H9 (cell line): Measurements from ENCODE around the gene MRPL23. TPM values are rescaled to one million over a fixed set of nuclear protein-coding genes. Genes with fewer than 3 reads are reported as not detected.

Experiments used
- DNase-seq: peaks from one replicate; pipeline ENCODE4 v3.0.0-alpha.2; 2017
- H2AFZ ChIP-seq: one replicate; pipeline ENCODE4 v1.6.1; 2013; ENCODE audit warnings: mild to moderate bottlenecking, low read length, control low read depth, moderate library complexity
- H2AK5ac ChIP-seq: 2 replicates; pipeline ENCODE4 v1.6.1; 2013; ENCODE audit warnings: low read length, control low read depth, mixed read lengths; ENCODE audit not compliant: insufficient read length
- H2BK120ac ChIP-seq: one replicate; pipeline ENCODE4 v1.6.1; 2013; ENCODE audit warnings: low read depth, mild to moderate bottlenecking, low read length, control low read depth, inconsistent platforms; ENCODE audit not compliant: poor library complexity, severe bottlenecking
- H2BK12ac ChIP-seq: 2 replicates; pipeline ENCODE4 v1.6.1; 2013; ENCODE audit warnings: low read length, control low read depth, mixed read lengths, low read depth; ENCODE audit not compliant: insufficient read length
- H2BK15ac ChIP-seq: 2 replicates; pipeline ENCODE4 v1.6.1; 2013; ENCODE audit warnings: low read depth, low read length, control low read depth
- H2BK20ac ChIP-seq: one replicate; pipeline ENCODE4 v1.6.1; 2013; ENCODE audit warnings: low read depth, mild to moderate bottlenecking, low read length, control low read depth, inconsistent platforms; ENCODE audit not compliant: poor library complexity, severe bottlenecking
- H2BK5ac ChIP-seq: 2 replicates; pipeline ENCODE4 v1.6.1; 2013; ENCODE audit warnings: low read length, control low read depth, mixed read lengths; ENCODE audit not compliant: insufficient read length
- H3K14ac ChIP-seq: 2 replicates; pipeline ENCODE4 v1.6.1; 2013; ENCODE audit warnings: low read length, control low read depth; ENCODE audit not compliant: insufficient read depth
- H3K18ac ChIP-seq: 2 replicates; pipeline ENCODE4 v1.6.1; 2013; ENCODE audit warnings: low read depth, mild to moderate bottlenecking, mixed read lengths, low read length, control low read depth; ENCODE audit not compliant: insufficient read length
- H3K23ac ChIP-seq: 2 replicates; pipeline ENCODE4 v1.6.1; 2013; ENCODE audit warnings: low read length, control low read depth, mixed read lengths, low read depth; ENCODE audit not compliant: insufficient read length
- H3K23me2 ChIP-seq: 2 replicates; pipeline ENCODE4 v1.6.1; 2013; ENCODE audit warnings: low read depth, mild to moderate bottlenecking, mixed read lengths, low read length, control low read depth; ENCODE audit not compliant: insufficient read length, poor library complexity, severe bottlenecking
- H3K27ac ChIP-seq: 2 replicates; pipeline ENCODE4 v1.5.1; 2013; ENCODE audit warnings: low read length, control low read depth, mixed read lengths, low read depth; ENCODE audit not compliant: insufficient read length
- H3K27me3 ChIP-seq: 2 replicates; pipeline ENCODE4 v1.6.1; 2013; ENCODE audit warnings: low read length, control low read depth, inconsistent platforms; ENCODE audit not compliant: insufficient read depth
- H3K4ac ChIP-seq: 2 replicates; pipeline ENCODE4 v1.6.1; 2013; ENCODE audit warnings: low read depth, mild to moderate bottlenecking, control low read depth, inconsistent platforms, low read length, moderate library complexity
- H3K4me1 ChIP-seq: 2 replicates; pipeline ENCODE4 v1.6.1; 2013; ENCODE audit warnings: low read length, control low read depth, inconsistent platforms; ENCODE audit not compliant: insufficient read depth
- H3K4me2 ChIP-seq: 2 replicates; pipeline ENCODE4 v1.6.1; 2013; ENCODE audit warnings: low read length, control low read depth, mixed read lengths; ENCODE audit not compliant: insufficient read length, insufficient read depth
- H3K56ac ChIP-seq: 2 replicates; pipeline ENCODE4 v1.6.1; 2013; ENCODE audit warnings: low read depth, mild to moderate bottlenecking, mixed read lengths, low read length, control low read depth; ENCODE audit not compliant: insufficient read length
- H3K79me1 ChIP-seq: 2 replicates; pipeline ENCODE4 v1.6.1; 2013; ENCODE audit warnings: low read depth, mild to moderate bottlenecking, moderate library complexity, low read length, control low read depth, inconsistent platforms; ENCODE audit not compliant: insufficient read depth, poor library complexity, severe bottlenecking
- H3K79me2 ChIP-seq: 2 replicates; pipeline ENCODE4 v1.6.1; 2013; ENCODE audit warnings: low read length, control low read depth, inconsistent platforms; ENCODE audit not compliant: insufficient read depth
- H3K9ac ChIP-seq: 2 replicates; pipeline ENCODE4 v1.6.1; 2013; ENCODE audit warnings: low read length, control low read depth, mixed read lengths; ENCODE audit not compliant: insufficient read length; ENCODE audit errors: extremely low read depth
- H3K9me3 ChIP-seq: one replicate; pipeline ENCODE4 v1.6.1; 2013; ENCODE audit warnings: low read depth, low read length, inconsistent platforms; ENCODE audit not compliant: control insufficient read depth
- H3T11ph ChIP-seq: one replicate; pipeline ENCODE4 v1.6.1; 2013; ENCODE audit warnings: mild to moderate bottlenecking, low read length, control low read depth, inconsistent platforms
- H4K20me1 ChIP-seq: one replicate; pipeline ENCODE4 v1.6.1; 2013; ENCODE audit not compliant: control insufficient read depth, insufficient read length, insufficient read depth
- H4K5ac ChIP-seq: 2 replicates; pipeline ENCODE4 v1.6.1; 2013; ENCODE audit warnings: low read depth, mild to moderate bottlenecking, mixed read lengths, low read length, control low read depth; ENCODE audit not compliant: insufficient read length
- H4K8ac ChIP-seq: replicated peaks from 2 replicates; pipeline ENCODE4 v1.6.1; 2013; ENCODE audit warnings: low read length, control low read depth, mixed read lengths, low read depth; ENCODE audit not compliant: insufficient read length
- H4K91ac ChIP-seq: 2 replicates; pipeline ENCODE4 v1.6.1; 2013; ENCODE audit warnings: low read depth, mild to moderate bottlenecking, moderate library complexity, mixed read lengths, low read length, control low read depth; ENCODE audit not compliant: insufficient read length
- H3K27ac Mint-ChIP-seq, 3 experiments: 2 replicates in 2 of 3; 3 replicates in 1 of 3; pipeline ENCODE4 v1.8.0; 2020 to 2021; ENCODE audit warnings: mixed read lengths in 3 of 3, mild to moderate bottlenecking in 1 of 3, moderate library complexity in 1 of 3
- H3K27me3 Mint-ChIP-seq: 2 replicates; pipeline ENCODE4 v1.8.0; 2021; ENCODE audit warnings: low read depth, mild to moderate bottlenecking, moderate library complexity, mixed read lengths
- H3K36me3 Mint-ChIP-seq, 3 experiments: 2 replicates in 2 of 3; 3 replicates in 1 of 3; pipeline ENCODE4 v1.8.0; 2020 to 2021; ENCODE audit warnings: low read depth in 3 of 3, mixed read lengths in 3 of 3; ENCODE audit not compliant: insufficient read depth in 1 of 3
- H3K4me1 Mint-ChIP-seq, 2 experiments: 2 replicates each; pipeline ENCODE4 v1.8.0; 2020; ENCODE audit warnings: mixed read lengths in 2 of 2
- H3K4me3 Mint-ChIP-seq, 2 experiments: 2 replicates in 1 of 2; 3 replicates in 1 of 2; pipeline ENCODE4 v1.8.0; 2020 to 2021; ENCODE audit warnings: mild to moderate bottlenecking in 2 of 2, mixed read lengths in 2 of 2, moderate library complexity in 1 of 2
- H3K9me3 Mint-ChIP-seq, 2 experiments: 2 replicates in 1 of 2; 3 replicates in 1 of 2; pipeline ENCODE4 v1.8.0; 2020; ENCODE audit warnings: mild to moderate bottlenecking in 2 of 2, mixed read lengths in 2 of 2, moderate library complexity in 1 of 2
- CTCF ChIP-seq: fragments of 200-600 bp; sonication (generic); conservative IDR thresholded peaks from 3 replicates; pipeline ENCODE4 v1.8.0; 2021; ENCODE audit warnings: antibody characterized with exemption, mild to moderate bottlenecking
- WGBS: extraction: QIAGEN DNeasy Blood & Tissue Kit; methylation state at CpG from one replicate; pipeline ENCODE4 v1.1.7; 2013; ENCODE audit warnings: missing lambda C conversion rate, low lambda C conversion rate, mixed read lengths; ENCODE audit not compliant: insufficient read length; ENCODE audit errors: extremely low coverage; 5-methylcytosine and 5-hydroxymethylcytosine counted together
- total RNA-seq: library from RNA; stranded (reverse); gene quantifications from 2 replicates; pipeline ENCODE4 v1.2.1, GENCODE V29; 2021

Gene MRPL23
- total RNA-seq, 1 experiment from 2014 or later: 67.3 TPM

GRCh38 chr11:1970956-1971355 lies 23.8 kb downstream of the MRPL23 start:
- Histone ChIP-seq H2BK120ac (no peak overlapping the region), H4K91ac (no peak overlapping the region), H2BK15ac (no peak overlapping the region), H4K20me1 (no peaks in the 10 kb centered on the region), H2BK5ac (no peak overlapping the region), H3T11ph (no peak overlapping the region), H2AFZ (no peak overlapping the region), H3K79me2 (no peaks in the 10 kb centered on the region), H2BK12ac (no peak overlapping the region), H3K27me3 (no peaks in the 10 kb centered on the region), H2BK20ac (no peak overlapping the region), H3K18ac (no peak overlapping the region), H3K27ac (no peak overlapping the region), H3K23me2 (no peaks in the 10 kb centered on the region), H4K5ac (no peak overlapping the region), H3K9ac (no peak overlapping the region), H3K4ac (no peak overlapping the region), H3K9me3 (no peaks in the 10 kb centered on the region), H4K8ac (no peak overlapping the region), H3K4me2 (no peak overlapping the region), H3K14ac (no peak overlapping the region), H3K79me1 (no peaks in the 10 kb centered on the region), H3K4me1 (no peaks in the 10 kb centered on the region), H3K23ac (no peak overlapping the region), H3K56ac (no peak overlapping the region), H2AK5ac (no peak overlapping the region)
- WGBS: no CpG with 5 or more reads among the region's 15 CpGs
- no peaks in the 10 kb centered on the region for H3K9me3 Mint-ChIP-seq
- no peak overlapping the region for H3K4me3 Mint-ChIP-seq
- no peak for TF ChIP-seq CTCF
- H3K36me3 Mint-ChIP-seq: no peaks in the 10 kb centered on the region
- H3K27ac Mint-ChIP-seq: no peak overlapping the region
- no peaks in the 10 kb centered on the region for H3K27me3 Mint-ChIP-seq
- H3K4me1 Mint-ChIP-seq: no peaks in the 10 kb centered on the region
- no peak for DNase-seq
